Osteoblast (primary cell): ENCODE results near the gene STIM2. TPM values are rescaled to one million over a fixed set of nuclear protein-coding genes. Genes with fewer than 3 reads are reported as not detected.

Experiments used
- DNase-seq: peaks from one replicate; pipeline ENCODE4 v3.0.0; 2011; ENCODE audit warnings: low spot score, mixed read lengths; ENCODE audit not compliant: insufficient read length; ENCODE audit errors: missing footprints
- H2AFZ ChIP-seq: 2 replicates; pipeline ENCODE4 v1.6.0; 2011; ENCODE audit warnings: mild to moderate bottlenecking, low read length
- H3K27ac ChIP-seq: 2 replicates; pipeline ENCODE4 v1.5.1; 2011; ENCODE audit warnings: mild to moderate bottlenecking, low read depth, low read length, moderate library complexity
- H3K27me3 ChIP-seq: 2 replicates; pipeline ENCODE4 v1.6.0; 2012; ENCODE audit warnings: mild to moderate bottlenecking, control low read depth, inconsistent platforms, low read length, moderate library complexity; ENCODE audit not compliant: insufficient read depth
- H3K36me3 ChIP-seq: 2 replicates; pipeline ENCODE4 v1.5.1; 2011; ENCODE audit warnings: mild to moderate bottlenecking, low read length, control low read depth, moderate library complexity; ENCODE audit not compliant: insufficient read depth
- H3K4me1 ChIP-seq: 2 replicates; pipeline ENCODE4 v1.5.1; 2011; ENCODE audit warnings: mild to moderate bottlenecking, low read length, control low read depth, moderate library complexity; ENCODE audit not compliant: insufficient read depth
- H3K4me2 ChIP-seq: 2 replicates; pipeline ENCODE4 v1.6.0; 2011; ENCODE audit warnings: mild to moderate bottlenecking, low read length; ENCODE audit not compliant: insufficient read depth
- H3K4me3 ChIP-seq: fragments of 200-600 bp; sonication (generic); 3 replicates; pipeline ENCODE4 v1.5.1; 2012; ENCODE audit warnings: mild to moderate bottlenecking, low read length, inconsistent platforms; ENCODE audit not compliant: insufficient read depth
- H3K79me2 ChIP-seq: 2 replicates; pipeline ENCODE4 v1.6.0; 2012; ENCODE audit warnings: mild to moderate bottlenecking, low read length, control low read depth, inconsistent platforms; ENCODE audit not compliant: insufficient read depth
- H3K9me3 ChIP-seq: 2 replicates; pipeline ENCODE4 v1.5.1; 2011; ENCODE audit warnings: low read depth, low read length, control low read depth
- H4K20me1 ChIP-seq: 2 replicates; pipeline ENCODE4 v1.6.0; 2012; ENCODE audit warnings: mild to moderate bottlenecking, low read length, control low read depth; ENCODE audit not compliant: insufficient read depth
- CTCF ChIP-seq: IDR thresholded peaks from 2 replicates; pipeline ENCODE4 v1.5.1; 2011; ENCODE audit warnings: mild to moderate bottlenecking, low read depth, low read length, moderate library complexity; ENCODE audit errors: extremely low read depth
- total RNA-seq: library from RNA; depleted of rRNA; stranded (reverse); fragments of >200 nt; gene quantifications from 2 replicates; pipeline ENCODE4 v1.2.3, GENCODE V29; 2012

STIM2 gene
- total RNA-seq, 1 donor: 14.8 TPM

DNA sequence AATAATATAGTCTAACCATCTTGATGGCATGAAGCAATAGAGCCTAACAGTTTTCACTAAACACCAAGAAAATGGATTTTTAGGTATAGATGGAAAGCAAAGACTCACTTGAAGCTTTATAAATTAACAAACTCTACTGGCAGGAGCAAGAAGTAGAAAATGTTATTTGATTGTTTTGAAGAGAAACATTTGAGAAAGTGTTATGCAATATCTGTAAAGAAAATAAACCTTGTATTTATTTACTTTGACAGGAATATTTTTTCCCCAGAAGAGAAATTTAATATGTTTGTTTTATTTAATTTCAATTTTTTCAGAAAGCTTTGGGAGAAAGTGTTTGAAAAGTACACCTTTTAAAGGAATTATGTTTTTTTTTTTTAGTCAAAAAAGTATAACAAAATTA is 139.0 kb downstream of the STIM2 start:
- no peak overlapping the region for H2AFZ ChIP-seq
- H3K36me3 ChIP-seq: no peaks in the 10 kb centered on the region
- no peak for TF ChIP-seq CTCF
- DNase-seq: no peak
- no peak overlapping the region for H3K27ac ChIP-seq
- no peaks in the 10 kb centered on the region for H3K27me3 ChIP-seq
- no peaks in the 10 kb centered on the region for H3K9me3 ChIP-seq
- no peaks in the 10 kb centered on the region for H3K79me2 ChIP-seq
- H3K4me1 ChIP-seq: peaks cover 12% of the 10 kb centered on the region
- no peaks in the 10 kb centered on the region for H4K20me1 ChIP-seq
- H3K4me2 ChIP-seq: no peak overlapping the region
- H3K4me3 ChIP-seq: no peak overlapping the region

- Histone ChIP-seq H3K4me3 (no peak overlapping the region), H3K4me1 (peaks cover 16% of the 10 kb centered on the region), H3K79me2 (no peaks in the 10 kb centered on the region), H3K4me2 (no peak overlapping the region), H3K27me3 (no peaks in the 10 kb centered on the region), H3K9me3 (no peaks in the 10 kb centered on the region), H3K27ac (no peak overlapping the region), H3K36me3 (no peaks in the 10 kb centered on the region), H2AFZ (no peak overlapping the region), H4K20me1 (no peaks in the 10 kb centered on the region)
- TF ChIP-seq CTCF: no peak
- no peak for DNase-seq
Measured at GRCh38 chr4:27000122-27000521, 139.5 kb downstream of the STIM2 start.

DNA sequence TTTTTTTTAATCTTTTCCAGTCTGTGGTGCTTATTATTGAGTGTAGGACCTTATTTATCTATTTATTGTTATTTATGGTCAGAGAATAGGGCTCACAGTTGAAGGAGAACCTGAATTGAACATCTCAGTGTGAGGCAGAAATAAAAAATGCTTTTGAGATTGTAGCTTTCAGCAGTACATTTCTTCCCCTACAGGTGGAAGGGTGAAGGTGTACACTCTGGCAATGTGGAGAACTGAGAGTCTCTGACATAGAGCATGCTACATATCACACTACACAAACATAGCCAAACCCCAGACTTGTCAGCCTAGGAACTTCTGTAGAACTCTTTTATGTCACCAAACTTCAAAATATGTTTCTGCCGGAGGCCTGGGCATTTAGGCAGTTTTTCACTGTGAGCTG is 140.2 kb downstream of the STIM2 start:
- TF ChIP-seq CTCF: peak; percentile 9
- H3K36me3 ChIP-seq: no peaks in the 10 kb centered on the region
- no peak overlapping the region for H2AFZ ChIP-seq
- no peaks in the 10 kb centered on the region for H3K9me3 ChIP-seq
- peaks cover 22% of the 10 kb centered on the region for H3K4me1 ChIP-seq
- H4K20me1 ChIP-seq: no peaks in the 10 kb centered on the region
- H3K27ac ChIP-seq: no peak overlapping the region
- no peak overlapping the region for H3K4me3 ChIP-seq
- no peak overlapping the region for H3K4me2 ChIP-seq
- no peaks in the 10 kb centered on the region for H3K79me2 ChIP-seq
- no peaks in the 10 kb centered on the region for H3K27me3 ChIP-seq
- no peak for DNase-seq

DNA sequence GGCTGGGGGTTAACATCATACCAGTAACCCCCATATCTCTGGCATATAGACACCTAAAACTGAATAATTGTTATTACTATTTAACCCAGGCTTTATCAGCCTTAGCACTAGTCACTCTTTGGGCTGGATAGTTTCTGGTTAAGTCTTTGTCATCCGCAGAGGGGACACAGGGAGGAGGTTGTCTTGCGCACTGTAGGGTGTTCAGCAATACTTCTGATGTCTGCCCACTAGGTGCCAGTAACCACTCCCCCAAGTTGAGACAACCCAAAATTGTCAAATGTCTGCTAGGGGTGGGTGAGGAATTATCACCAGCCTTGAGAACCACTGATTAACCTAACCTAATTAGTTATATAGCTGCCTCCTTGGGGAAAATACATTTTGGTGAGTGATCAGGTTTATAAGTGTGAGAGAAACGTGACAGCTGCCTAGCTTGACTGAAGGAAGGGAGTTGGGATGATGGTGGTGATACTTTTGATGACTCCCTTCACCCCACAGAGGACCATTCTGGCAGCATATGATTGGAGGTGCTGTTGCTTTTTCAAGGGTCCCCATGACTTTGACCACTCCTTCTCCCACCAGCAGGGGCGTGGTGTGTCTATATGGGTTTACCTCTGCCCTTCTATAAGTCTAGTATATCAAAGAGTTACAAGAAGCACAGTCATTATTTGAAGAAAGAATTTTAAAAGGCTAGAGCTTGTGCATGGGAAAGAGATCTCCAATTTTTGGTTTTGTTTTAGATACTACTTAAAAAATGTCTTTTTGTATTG is 140.9 kb downstream of the STIM2 start:
- no peaks in the 10 kb centered on the region for H3K27me3 ChIP-seq
- no peak overlapping the region for H3K27ac ChIP-seq
- H3K36me3 ChIP-seq: no peaks in the 10 kb centered on the region
- no peaks in the 10 kb centered on the region for H3K79me2 ChIP-seq
- no peak overlapping the region for H3K4me3 ChIP-seq
- no peaks in the 10 kb centered on the region for H3K9me3 ChIP-seq
- H3K4me2 ChIP-seq: no peak overlapping the region
- DNase-seq: no peak
- peaks cover 29% of the 10 kb centered on the region for H3K4me1 ChIP-seq
- H4K20me1 ChIP-seq: no peaks in the 10 kb centered on the region
- H2AFZ ChIP-seq: no peak overlapping the region
- no peak for TF ChIP-seq CTCF
